Measurements from ENCODE around the gene ALAS1.
"Not testable (repeated sequence)": the region's sequence is repeated elsewhere in the genome, so short reads cannot be mapped to it uniquely, and the experiment has no call there.

Gene ALAS1

DNA sequence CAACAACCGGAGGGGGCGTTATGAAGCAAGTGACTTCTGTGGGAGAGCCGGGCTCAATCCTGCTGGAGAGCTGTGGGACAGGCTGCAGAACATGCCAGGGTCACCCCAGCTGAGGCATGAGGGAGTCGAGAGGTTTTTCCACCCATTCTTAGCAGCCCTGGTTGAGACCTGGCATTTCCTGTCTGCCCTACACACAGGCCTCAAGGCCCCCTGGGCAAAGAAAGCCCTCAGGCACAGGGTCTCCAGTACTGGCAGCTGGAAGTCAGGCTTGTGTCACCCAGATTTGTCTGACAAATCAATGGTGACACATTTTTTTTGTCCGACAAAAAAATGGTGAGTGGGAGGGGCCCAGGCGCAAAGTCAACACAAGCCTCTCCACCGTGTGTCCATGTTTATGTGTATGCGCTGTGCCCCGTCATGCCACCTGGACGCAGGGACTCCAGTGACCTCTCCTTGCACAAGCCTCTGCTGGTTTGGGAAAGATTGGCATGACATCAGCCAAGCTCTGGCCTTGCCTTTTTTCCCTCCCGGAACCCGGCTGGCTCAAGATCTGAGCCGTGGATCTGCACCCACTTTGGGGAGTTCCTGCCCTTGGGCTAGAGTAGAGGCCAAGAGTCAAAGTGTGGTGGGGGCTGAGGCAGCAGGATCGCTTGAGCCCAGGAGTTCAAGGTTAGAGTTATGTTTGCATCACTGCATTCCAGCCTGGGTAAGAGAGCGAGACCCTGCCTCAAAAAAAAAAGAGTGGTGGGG, 20.8 kb upstream of the ALAS1 start:
- no peak for DNase-seq (ENCODE audit: low spot score)

DNA sequence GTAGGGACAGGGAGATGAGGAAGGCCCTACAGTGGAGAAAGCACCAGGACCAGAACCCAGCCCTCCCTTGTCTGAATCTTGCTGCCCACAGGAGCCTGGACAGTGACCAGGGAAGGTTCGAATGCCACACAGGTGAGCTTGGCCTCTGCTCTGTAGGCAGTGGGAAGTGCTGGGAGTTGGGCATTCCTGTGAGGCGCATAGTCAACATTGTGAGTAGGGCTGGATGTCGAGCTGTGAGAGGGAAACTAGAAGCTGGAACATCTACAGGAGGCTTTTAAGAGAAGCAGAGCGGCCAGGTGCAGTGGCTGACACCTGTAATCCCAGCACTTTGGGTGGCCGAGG, 20.3 kb upstream of the ALAS1 start:
- no peak for DNase-seq (ENCODE audit: low spot score)

DNA sequence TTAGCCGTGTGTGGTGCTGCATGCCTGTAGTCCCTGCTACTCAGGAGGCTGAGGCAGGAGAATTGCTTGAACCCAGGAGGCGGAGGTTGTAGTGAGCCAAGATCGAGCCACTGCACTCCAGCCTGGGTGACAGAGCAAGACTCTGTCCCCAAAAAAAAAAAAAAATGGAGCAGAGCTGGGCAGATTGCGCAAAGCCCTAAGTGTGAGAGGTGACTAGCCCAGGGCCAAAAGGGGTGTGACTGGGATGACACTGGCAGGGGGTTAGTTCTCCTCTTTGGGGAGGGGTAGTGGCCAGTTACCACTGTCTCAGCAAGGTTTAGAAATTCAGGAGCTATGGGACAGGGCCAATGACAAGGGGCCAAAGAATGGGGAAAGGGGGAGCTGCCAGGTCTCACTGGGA, 19.8 kb upstream of the ALAS1 start:
- DNase-seq (ENCODE audit: low spot score) = not testable (repeated sequence)

DNA sequence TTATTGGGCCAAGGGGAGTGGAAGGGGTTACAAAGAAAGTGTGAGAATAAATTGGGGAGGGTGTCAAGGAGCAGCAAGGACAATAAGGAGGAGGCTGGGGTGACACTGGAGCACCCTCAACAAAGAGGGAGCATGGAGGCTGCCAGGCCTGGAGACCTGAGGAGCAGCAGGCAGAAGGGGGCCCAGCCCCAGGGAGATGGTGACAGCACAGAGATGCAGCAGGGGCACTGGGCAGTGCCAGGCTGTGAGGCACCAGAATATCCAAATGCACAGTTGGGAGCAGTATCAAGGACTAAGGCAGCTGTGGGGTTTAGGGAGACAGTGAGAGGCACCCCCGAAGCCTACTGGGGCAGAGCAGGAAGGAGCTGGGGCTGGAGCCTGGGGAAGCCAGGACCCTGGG, 19.4 kb upstream of the ALAS1 start:
- no peak for DNase-seq (ENCODE audit: low spot score)

DNA sequence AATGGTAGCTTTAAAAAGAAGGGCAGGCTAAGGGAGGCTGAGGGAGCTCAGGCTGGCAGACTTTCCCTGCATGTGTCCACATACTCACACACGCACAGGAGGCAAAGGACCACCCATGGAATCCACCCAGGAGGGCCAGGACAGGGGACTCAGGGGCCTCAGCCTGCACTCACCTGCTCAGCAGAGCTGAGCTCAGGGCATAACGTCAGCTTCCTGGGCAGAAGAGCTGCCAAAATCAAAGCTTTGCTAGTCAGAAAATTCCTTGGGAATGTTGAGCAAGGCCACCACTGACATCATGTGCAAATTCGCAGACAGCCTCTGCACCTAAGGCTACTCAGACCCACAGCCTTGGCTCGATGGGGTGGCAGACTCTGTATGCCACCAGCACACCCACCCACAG, 16.4 kb upstream of the ALAS1 start:
- peak; percentile 56 for DNase-seq (ENCODE audit: low spot score)

DNA sequence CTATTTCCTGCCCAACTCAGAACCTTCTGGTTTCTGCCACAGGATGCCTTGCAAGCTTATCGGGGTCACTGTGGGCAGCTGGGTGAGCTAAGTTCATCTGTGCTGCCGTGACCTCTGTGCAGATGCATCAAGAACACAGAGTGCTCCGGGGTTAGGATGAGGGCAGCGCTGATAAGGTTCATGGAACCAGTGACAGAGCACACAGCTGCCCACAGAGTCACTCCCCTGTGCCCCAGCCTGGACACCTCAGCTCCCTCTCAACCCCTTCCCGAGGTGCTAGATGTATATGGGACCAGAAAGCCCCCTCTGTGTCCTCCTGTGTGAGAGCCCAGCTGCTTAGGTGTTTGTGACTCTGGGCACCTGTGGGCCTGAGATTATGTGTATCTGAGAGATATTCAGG, 15.8 kb upstream of the ALAS1 start:
- DNase-seq (ENCODE audit: low spot score) = no peak

DNA sequence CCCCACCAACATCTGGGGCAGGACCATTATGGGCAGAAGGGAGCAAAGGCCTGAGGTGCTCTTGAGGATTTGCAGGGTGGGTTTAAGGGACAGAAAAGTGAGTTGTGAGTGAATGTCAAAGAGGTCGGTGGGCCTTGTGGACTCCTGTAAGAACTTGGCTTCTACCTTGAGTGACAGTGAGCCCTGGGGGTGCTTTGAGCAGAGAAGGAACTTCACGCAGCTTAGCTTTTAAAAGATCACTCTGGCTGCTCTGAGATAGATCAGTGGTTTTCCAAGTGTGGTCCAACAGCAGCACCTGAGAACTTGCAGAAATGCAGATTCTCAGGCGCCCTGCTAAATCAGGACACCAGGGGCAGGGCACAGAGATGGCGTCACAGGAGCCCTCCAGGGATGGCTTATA, 15.3 kb upstream of the ALAS1 start:
- no peak for DNase-seq (ENCODE audit: low spot score)

DNA sequence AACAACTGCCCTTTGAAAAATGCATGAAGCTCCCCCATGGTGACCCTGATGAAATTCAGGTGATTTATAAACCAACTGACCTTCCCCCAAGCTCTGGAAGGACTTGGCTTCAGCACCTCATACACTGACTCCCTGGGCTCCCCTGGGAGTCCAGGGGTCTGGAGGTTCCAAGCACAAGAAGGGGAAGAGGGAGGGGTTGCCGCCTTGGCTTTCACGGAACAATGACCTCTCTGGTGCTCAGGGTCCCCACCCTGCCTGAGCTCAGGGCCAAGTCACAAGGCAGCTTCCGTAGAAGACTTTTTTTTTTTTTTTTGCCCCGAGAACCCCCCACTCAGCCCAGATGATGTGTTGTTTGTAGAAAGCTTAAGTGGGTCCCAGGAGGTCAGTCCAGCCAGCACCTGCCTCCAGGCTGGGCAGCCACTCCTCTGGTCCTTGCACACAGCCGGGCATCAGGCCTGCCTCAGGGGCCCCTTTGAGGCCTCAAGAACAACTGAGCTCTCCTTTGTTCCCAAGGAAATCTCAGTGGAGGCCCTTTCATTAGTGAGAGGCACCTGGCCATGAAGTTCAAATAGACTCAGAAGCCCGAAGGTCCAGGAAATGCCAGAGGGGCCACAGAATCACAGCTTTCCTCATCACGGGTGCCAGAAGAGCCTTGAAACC, 14.0 kb upstream of the ALAS1 start:
- no peak for DNase-seq (ENCODE audit: low spot score)

DNA sequence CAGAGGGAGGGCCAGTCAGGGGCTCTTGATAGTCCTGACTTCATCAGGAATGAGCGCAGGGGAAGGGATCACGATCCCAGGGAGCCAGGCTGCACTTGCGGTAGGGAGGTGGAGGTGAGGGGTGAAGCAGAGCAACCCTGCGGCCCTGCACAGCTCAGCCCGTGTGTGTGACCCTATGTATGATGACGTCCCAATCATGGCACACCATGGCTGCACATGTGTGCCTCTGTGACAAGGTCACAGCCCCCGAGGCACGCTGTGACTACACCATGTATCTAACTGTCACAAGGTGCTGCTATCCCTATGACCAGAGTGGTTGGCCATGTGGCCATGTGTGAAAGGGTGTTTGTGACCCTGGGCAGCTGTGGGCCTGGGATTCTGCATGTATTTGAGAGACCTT, 13.3 kb upstream of the ALAS1 start:
- DNase-seq (ENCODE audit: low spot score) = no peak

DNA sequence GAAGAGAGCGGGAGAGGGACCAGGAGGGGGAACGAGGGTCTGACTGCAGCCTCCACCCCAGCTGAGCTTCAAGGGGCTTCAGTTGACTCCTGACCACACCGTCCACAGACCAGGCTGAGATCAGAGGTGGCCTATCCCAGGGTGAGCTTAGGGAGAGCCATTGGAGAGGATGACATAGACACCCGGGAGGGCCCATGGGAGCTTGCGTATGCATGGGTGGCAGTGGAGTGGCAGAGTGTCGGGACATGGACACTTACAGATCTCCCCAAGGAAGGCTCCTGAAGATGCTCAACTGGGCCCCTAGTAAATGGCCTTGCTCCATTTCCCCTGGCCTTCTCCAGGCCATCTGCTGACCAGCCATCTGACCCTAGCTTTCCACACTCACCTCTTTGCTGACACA, 12.6 kb upstream of the ALAS1 start:
- DNase-seq (ENCODE audit: low spot score) = no peak

DNA sequence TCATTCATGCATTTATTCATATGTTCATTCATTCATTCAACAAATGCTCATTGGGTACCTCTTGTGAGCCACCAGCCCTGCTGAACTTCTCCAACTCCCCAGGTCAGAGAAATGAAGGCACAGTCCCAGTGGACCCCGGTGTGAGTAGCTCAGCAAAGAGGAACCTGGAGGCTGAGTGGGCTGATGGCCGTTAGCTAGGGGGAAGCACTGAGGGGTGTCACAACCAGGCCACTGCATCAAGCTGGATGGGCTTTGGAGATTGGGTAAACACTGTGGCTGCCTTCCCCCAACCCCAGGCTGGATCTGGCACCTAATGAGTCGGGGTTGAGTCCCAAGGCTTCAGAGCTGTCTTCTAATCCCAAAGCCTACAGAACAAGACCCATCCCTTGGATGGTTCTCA, 12.1 kb upstream of the ALAS1 start:
- no peak for DNase-seq (ENCODE audit: low spot score)

DNA sequence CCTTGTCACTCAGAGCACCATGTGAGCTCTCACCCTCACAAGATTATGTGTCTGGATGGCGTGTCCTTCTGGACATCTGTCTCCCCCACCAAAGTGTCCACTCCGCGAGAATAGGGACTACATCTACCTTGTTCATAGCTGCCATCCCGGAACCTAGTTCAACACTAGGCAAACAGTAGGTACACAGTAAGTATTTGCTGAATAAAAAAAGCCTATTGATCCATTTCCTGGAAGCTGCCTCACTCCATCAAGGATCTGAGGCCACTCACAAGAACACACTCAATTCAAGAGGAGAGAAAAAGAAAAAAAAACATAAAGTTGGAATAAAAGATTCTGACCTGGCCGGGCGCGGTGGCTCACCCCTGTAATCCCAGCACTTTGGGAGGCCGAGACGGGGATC, 11.2 kb upstream of the ALAS1 start:
- DNase-seq (ENCODE audit: low spot score) = no peak

DNA sequence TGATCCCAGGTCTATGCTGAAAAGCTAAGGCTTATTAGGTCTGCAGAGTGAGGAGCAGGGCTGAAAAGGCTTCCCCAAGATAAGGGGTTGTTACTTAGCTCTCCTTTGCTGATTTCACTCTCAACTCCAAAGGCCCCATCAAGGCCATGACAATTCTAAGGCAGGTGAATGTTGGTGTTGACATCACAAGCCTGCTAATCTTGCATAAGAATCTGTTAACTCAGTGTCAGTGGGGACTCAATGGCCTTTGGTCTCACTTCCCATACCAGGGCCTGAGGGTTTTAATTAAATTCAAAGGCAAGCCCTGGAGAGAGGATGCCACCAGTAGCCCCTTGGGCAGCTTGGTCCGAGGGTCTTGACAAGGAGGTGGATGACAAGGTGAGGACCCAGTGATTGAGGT, 9.4 kb upstream of the ALAS1 start:
- no peak for DNase-seq (ENCODE audit: low spot score)

DNA sequence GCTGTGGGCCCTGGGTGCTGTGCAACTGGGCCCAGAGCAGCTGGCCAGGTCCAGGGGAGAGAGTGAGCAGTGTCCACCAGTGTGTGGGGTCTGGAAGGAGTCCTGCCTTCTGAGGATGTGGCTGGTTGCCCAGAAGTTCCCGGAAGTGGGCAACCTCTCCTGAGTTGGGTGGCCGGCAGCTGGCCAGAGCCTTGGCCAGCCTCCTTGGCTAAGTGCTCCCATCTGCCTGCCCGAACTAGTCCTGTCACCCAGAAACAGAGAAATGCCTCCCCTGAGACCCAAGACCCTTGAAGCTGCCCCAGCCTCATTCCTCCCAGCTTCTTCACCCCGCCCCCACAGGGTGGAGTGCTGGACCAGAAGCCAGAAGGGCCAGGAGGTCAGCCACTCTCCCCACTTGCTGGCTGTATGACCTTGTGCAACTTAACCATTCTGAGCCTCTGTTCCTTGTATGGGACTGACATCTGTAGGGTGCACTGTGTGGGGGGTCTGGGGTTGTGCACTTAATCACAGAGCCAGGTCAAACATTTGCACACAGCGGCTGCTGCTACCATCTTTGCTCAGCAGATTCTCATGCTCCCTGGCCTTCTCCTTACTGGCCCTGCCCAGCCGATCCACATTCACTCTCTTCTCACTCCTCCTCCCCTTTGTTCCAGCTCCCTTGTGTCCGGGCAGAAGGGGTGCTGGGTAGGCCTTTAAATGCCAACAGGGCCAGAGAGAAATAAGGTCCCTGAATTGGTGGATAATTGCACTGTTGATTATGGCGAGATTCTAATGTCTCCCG, 7.5 kb upstream of the ALAS1 start:
- peak; percentile 85 for DNase-seq (ENCODE audit: low spot score)

DNA sequence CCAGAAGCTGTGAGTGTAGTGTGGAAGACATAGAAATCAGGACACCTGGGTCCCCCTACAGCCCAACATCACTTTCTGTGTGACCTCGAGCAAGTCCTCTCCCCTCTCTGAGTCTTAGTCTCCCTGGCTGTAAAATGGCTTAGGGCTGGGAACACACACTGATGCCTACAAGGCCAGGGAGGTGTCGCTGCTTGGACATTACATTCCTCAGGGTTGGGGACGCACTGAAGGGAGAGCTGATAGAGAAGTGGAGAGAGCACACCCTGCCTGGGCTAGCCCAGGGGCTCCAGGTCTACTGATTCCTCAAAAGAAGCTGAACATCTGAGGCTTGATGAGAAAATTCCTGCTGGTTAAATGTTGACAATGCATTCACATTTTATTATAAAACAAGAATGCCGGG, 6.3 kb upstream of the ALAS1 start:
- DNase-seq (ENCODE audit: low spot score) = no peak

DNA sequence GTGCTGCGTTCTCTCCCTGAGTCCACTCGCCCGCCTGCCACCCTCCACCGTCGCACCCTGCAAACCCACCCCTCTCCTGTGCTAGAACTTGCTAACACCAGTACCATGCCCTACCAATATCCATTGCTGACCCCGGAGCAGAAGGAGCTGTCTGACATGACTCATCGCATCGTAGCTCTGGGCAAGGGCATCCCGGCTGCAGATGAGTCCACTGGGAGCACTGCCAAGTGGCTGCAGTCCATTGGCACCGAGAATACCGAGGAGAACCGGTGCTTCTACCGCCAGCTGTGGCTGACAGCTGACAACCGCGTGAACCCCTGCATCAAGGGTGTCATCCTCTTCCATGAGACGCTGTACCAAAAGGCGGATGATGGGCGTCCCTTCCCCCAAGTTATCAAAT, 4.9 kb upstream of the ALAS1 start:
- DNase-seq (ENCODE audit: low spot score) = peak; percentile 51

DNA sequence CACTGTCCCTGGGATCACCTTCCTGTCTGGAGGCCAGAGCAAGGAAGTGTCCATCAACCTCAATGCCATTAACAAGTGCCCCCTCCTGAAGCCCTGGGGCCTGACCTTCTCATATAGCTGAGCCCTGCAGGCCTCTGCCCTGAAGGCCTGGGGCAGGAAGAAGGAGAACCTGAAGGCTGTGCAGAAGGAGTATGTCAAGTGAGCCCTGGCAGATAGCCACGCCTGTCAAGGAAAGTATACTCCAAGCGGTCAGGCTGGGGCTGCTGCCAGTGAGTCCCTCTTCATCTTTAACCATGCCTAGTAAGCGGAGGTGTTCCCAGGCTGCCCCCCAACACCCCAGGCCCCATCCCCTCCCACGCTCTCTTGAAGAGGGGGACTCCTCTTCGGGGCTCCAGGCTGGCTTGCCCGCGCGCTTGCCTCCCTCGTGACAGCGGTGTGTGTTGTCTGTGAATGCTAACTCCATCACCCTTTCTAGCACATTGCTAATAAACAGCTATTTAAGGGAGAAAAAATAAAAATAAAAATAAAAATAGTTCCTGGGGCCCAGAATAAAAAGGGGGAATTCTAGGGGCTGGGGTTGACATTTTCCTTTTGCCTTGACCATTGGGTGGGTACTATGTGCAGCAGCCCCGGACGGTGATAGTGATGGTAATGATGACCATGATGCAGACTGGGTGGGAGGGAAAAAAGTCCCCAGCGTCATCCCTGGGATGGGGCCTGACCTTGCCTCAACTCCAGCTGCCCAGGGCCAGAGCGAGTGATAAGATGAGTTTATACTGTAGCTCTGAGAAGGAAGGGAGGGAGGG, 3.3 kb upstream of the ALAS1 start:
- DNase-seq (ENCODE audit: low spot score) = no peak

DNA sequence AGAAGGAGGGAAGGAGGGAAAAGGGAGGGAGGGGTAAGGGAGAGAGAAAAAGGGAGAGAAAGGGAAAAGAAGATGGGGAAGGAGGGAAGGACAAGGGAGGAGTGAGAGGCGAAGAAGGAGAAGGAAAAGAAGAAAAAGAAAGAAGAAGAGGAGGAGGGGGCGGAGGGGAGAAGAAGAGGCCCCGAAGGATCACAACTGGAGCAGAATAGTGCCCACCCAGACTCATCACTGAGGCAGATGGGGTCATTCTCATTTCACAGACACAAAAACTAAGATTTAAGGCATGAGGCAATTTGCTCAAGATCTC, 2.7 kb upstream of the ALAS1 start:
- DNase-seq (ENCODE audit: low spot score) = no peak

DNA sequence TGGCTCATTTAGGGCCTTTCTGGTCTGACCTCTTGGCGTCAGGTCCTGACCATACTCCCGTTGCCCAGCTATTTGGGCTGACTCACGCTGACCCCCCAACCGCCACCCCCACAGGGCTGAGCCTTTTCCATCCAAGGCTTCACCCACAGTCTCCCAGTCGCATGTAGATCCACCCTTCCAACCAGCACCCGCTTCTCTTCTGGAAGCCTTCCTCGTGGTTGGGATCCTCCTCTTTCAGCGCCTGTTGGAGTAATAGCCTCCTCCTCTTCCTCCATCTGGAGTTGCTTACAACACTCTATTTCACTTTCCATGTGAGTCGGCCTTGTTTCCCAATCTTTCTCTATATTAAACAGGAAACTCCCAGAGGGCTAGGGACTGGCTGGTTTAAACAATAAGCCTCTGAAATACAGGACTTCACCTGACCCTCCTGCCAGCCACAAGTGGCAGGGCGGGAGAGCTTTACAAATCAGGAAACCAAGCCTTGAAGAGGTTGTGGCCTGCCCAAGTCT, 2.1 kb upstream of the ALAS1 start:
- DNase-seq (ENCODE audit: low spot score) = peak; percentile 84

DNA sequence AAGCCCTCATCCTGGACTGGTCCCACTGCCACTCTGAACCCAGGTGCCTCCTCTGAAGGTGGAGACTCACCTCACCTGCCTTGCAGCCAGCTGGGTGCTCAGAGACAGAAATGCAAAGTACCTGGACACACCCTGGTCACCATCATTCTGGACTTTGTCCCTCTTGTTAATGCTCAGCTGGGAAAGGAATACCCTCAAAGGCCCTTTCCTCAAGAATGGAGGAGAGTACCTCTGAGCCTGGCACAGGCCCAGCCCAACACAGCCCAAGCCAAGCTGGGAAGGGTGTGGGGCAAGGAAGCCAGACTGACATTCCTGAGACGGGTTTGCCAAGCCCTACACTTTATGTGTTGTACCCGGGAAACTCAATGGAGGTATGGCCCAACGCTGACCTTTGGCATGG, 983 bp upstream of the ALAS1 start:
- no peak for DNase-seq (ENCODE audit: low spot score)

DNA sequence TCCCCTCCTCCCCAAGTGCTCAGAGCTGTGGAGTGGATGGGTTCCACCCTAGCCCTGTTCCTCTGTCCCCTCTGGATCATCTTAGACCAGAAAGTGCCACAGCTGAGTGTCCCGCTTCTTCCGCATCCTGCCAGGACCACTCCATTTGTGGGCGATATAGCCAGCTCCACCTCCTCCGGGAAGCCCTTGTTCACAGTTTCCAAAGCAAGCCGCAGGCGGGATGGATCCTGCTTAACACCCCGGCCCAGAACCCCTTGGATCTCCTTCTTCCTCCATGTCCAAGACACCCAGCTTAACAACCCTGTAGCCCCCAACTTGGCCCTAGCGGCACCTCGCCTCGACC, 490 bp upstream of the ALAS1 start:
- DNase-seq (ENCODE audit: low spot score) = no peak
